NCI-H524 treated with DMSO at 0.1 percent for 48 hours (cell line): Measurements from ENCODE around the gene SELENOM.
"Not testable (repeated sequence)": the region's sequence is repeated elsewhere in the genome, so short reads cannot be mapped to it uniquely, and the experiment has no call there.

Experiments used
- DNase-seq: peaks from one replicate; lab custom pipeline; 2025; lab: John Stamatoyannopoulos, UW

SELENOM gene

GRCh38 chr22:31078389-31078788 is 29.0 kb downstream of the SELENOM start:
- DNase-seq = not testable (repeated sequence)

- DNase-seq = no peak
These were observed 29.7 kb downstream of the SELENOM start for GRCh38 chr22:31077681-31078080.

- no peak for DNase-seq
These were observed 31.4 kb downstream of the SELENOM start for GRCh38 chr22:31075961-31076360.

- DNase-seq = not testable (repeated sequence)
These were observed 33.7 kb downstream of the SELENOM start for GRCh38 chr22:31073545-31074145.

GRCh38 chr22:31073125-31073524 is 34.2 kb downstream of the SELENOM start:
- not testable (repeated sequence) for DNase-seq

GRCh38 chr22:31069691-31070314 is 37.6 kb downstream of the SELENOM start:
- DNase-seq = not testable (repeated sequence)

- no peak for DNase-seq
These were observed 38.4 kb downstream of the SELENOM start for GRCh38 chr22:31068970-31069369.

- DNase-seq = no peak
These were observed 43.0 kb downstream of the SELENOM start for GRCh38 chr22:31064369-31064768.

- no peak for DNase-seq
These were observed 44.7 kb downstream of the SELENOM start for GRCh38 chr22:31062566-31063230.

GRCh38 chr22:31059663-31060062 is 47.7 kb downstream of the SELENOM start:
- DNase-seq = not testable (repeated sequence)

- no peak for DNase-seq
These were observed 50.3 kb downstream of the SELENOM start for GRCh38 chr22:31056986-31057599.

GRCh38 chr22:31055635-31056159 is 51.7 kb downstream of the SELENOM start:
- DNase-seq = no peak

GRCh38 chr22:31055117-31055634 is 52.2 kb downstream of the SELENOM start:
- no peak for DNase-seq
